CD14-positive monocyte (primary cell): ENCODE data around the gene SRSF2. TPM values are rescaled to one million over a fixed set of nuclear protein-coding genes. Genes with fewer than 3 reads are reported as not detected.
"Not testable (repeated sequence)": the region's sequence is repeated elsewhere in the genome, so short reads cannot be mapped to it uniquely, and the experiment has no call there.

Experiments
- DNase-seq, 3 donors: peaks; one replicate each; pipeline ENCODE4 v3.0.0-alpha.2; 2011 to 2022
- H2AFZ ChIP-seq: 2 replicates; pipeline ENCODE4 v1.6.0; 2012; ENCODE audit warnings: mild to moderate bottlenecking, low read depth, low read length, inconsistent platforms; ENCODE audit not compliant: insufficient read depth, poor library complexity, severe bottlenecking
- H3K27ac ChIP-seq, 2 donors: 1 replicate in 1 of 2; 2 replicates in 1 of 2; pipeline ENCODE4 v1.5.1; 2012 to 2013; ENCODE audit warnings: low read length in 2 of 2, control low read depth in 1 of 2, inconsistent platforms in 1 of 2, low read depth in 1 of 2, mild to moderate bottlenecking in 1 of 2
- H3K27me3 ChIP-seq, 2 donors: one replicate each; pipeline versions ENCODE4 v1.6.0 to v1.6.1; 2011 to 2013; ENCODE audit warnings: low read length in 2 of 2; ENCODE audit not compliant: control insufficient read depth in 2 of 2, insufficient read depth in 2 of 2
- H3K36me3 ChIP-seq, 2 donors: replicated peaks in 1 of 2; 1 replicate in 1 of 2; 2 replicates in 1 of 2; pipeline versions ENCODE4 v1.5.1 to v1.6.1; 2012 to 2013; ENCODE audit warnings: low read length in 2 of 2, control low read depth in 1 of 2, inconsistent platforms in 1 of 2, mild to moderate bottlenecking in 1 of 2; ENCODE audit not compliant: insufficient read depth in 2 of 2, control insufficient read depth in 1 of 2
- H3K4me1 ChIP-seq, 2 donors: 1 replicate in 1 of 2; 2 replicates in 1 of 2; pipeline versions ENCODE4 v1.5.1 to v1.6.1; 2012 to 2013; ENCODE audit warnings: low read length in 2 of 2, control low read depth in 1 of 2, inconsistent platforms in 1 of 2, mild to moderate bottlenecking in 1 of 2, moderate library complexity in 1 of 2; ENCODE audit not compliant: insufficient read depth in 2 of 2, control insufficient read depth in 1 of 2
- H3K4me2 ChIP-seq: replicated peaks from 2 replicates; pipeline ENCODE3; 2012; ENCODE audit warnings: low read length, moderate library complexity, mild to moderate bottlenecking; ENCODE audit not compliant: poor library complexity, severe bottlenecking; ENCODE audit errors: extremely low read depth
- H3K4me3 ChIP-seq, 3 experiments: fragments of 200-600 bp in 1 of 3; sonication (generic) in 1 of 3; replicated peaks in 1 of 3; 1 replicate in 2 of 3; 2 replicates in 1 of 3; pipeline ENCODE4 v1.5.1; 2011 to 2013; ENCODE audit warnings: low read length in 3 of 3, mild to moderate bottlenecking in 3 of 3, control low read depth in 2 of 3, low read depth in 2 of 3, inconsistent platforms in 1 of 3, moderate library complexity in 1 of 3
- H3K79me2 ChIP-seq: 2 replicates; pipeline ENCODE4 v1.6.0; 2012; ENCODE audit warnings: mild to moderate bottlenecking, control low read depth, inconsistent platforms, low read length, moderate library complexity; ENCODE audit not compliant: insufficient read depth
- H3K9ac ChIP-seq: 2 replicates; pipeline ENCODE4 v1.6.0; 2017; ENCODE audit warnings: low read length, mild to moderate bottlenecking; ENCODE audit not compliant: insufficient read depth, poor library complexity, severe bottlenecking
- H3K9me3 ChIP-seq, 2 donors: replicated peaks in 1 of 2; 1 replicate in 1 of 2; 2 replicates in 1 of 2; pipeline versions ENCODE4 v1.5.1 to v1.6.1; 2012 to 2013; ENCODE audit warnings: low read length in 2 of 2, control low read depth in 1 of 2; ENCODE audit not compliant: control insufficient read depth in 1 of 2, insufficient read depth in 1 of 2
- H4K20me1 ChIP-seq: 2 replicates; pipeline ENCODE4 v1.6.0; 2012; ENCODE audit warnings: mild to moderate bottlenecking, low read length, control low read depth, moderate library complexity; ENCODE audit not compliant: insufficient read depth
- H3K27ac Mint-ChIP-seq, 7 donors: one replicate each; pipeline ENCODE4 v1.8.0; 2020; ENCODE audit warnings: mild to moderate bottlenecking in 7 of 7, mixed read lengths in 7 of 7, moderate library complexity in 6 of 7, inconsistent platforms in 2 of 7
- H3K27me3 Mint-ChIP-seq, 3 donors: one replicate each; pipeline ENCODE4 v1.8.0; 2021 to 2022; ENCODE audit warnings: low read depth in 3 of 3, mild to moderate bottlenecking in 3 of 3, mixed read lengths in 3 of 3, moderate library complexity in 3 of 3, inconsistent platforms in 1 of 3
- H3K36me3 Mint-ChIP-seq, 2 donors: one replicate each; pipeline ENCODE4 v1.8.0; 2020; ENCODE audit warnings: mixed read lengths in 2 of 2, inconsistent platforms in 1 of 2, mild to moderate bottlenecking in 1 of 2
- H3K4me1 Mint-ChIP-seq: one replicate; pipeline ENCODE4 v1.8.0; 2020; ENCODE audit warnings: mild to moderate bottlenecking, mixed read lengths
- H3K4me3 Mint-ChIP-seq, 2 donors: one replicate each; pipeline ENCODE4 v1.8.0; 2020; ENCODE audit warnings: mild to moderate bottlenecking in 2 of 2, mixed read lengths in 2 of 2, moderate library complexity in 1 of 2
- H3K9me3 Mint-ChIP-seq, 7 donors: one replicate each; pipeline ENCODE4 v1.8.0; 2020 to 2022; ENCODE audit warnings: mixed read lengths in 7 of 7, mild to moderate bottlenecking in 6 of 7, moderate library complexity in 6 of 7, inconsistent platforms in 2 of 7
- WGBS: methylation state at CpG from one replicate; pipeline ENCODE4 v1.1.5; 2013; ENCODE audit warnings: missing lambda C conversion rate; ENCODE audit not compliant: insufficient coverage; 5-methylcytosine and 5-hydroxymethylcytosine counted together
- intact Hi-C, 2 donors: fragments of 100-400 bp; cut with micrococcal nuclease; formaldehyde crosslinking; loops; one replicate each; pipeline versions ENCODE4 v1.15.0 to v1.15.1; 2023
- polyA plus RNA-seq, 3 donors: library from polyadenylated mRNA; depleted of rRNA in 1 of 3; unstranded in 2 of 3; stranded (reverse) in 1 of 3; fragments of 300-500 nt in 2 of 3; fragments of >200 nt in 1 of 3; fragmentation: Illumina TruSeq in 2 of 3; gene quantifications; 1 replicate in 2 of 3; 2 replicates in 1 of 3; pipeline ENCODE4 v1.2.3, GENCODE V29; 2012 to 2021
- TF ChIP-seq, protein P1 (sequence below): fragments of 200-600 bp; IDR thresholded peaks from one replicate; pipeline ENCODE4 v1.8.0; 2022; ENCODE audit warnings: antibody characterized with exemption, mild to moderate bottlenecking

Gene SRSF2
- polyA plus RNA-seq, 3 donors = 124 to 386 (median 125) TPM

DNA sequence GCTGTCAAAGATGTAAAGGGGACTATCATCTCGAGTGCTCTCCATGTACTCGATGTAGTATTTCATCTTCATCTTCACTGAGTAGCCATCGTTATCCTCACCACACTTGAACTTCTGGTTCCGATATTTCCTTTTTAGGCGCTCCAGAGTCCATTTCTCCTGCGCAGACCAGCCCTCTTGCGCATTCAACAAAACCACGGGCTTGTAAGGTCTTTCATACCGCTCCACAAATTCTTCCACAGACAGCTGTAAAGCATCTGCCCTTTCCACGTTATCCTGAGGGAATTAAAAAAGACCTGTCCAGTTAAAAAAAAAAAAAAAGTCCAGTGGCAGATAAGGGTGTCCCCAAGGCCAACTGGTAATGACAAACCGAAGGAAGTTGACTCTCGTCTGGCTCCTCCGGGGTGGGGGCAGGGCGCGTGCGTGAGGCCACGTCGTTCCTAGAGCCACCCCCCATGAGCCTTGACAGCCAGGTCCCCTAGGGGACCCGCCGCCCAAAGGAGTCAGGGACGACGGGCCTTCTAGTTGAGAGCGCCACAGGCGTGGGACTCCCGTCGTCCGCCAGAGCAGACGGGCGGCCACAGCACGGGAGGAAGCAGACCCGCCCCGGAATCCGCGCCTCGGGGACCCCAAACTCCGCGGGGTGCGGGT is 11.4 kb downstream of the SRSF2 start:
- 8% methylated on average over 37 of the region's 38 CpGs for WGBS
- H3K4me1 Mint-ChIP-seq = peaks cover 37% of the 10 kb centered on the region
- H3K4me1 ChIP-seq = peaks cover 28 to 32% of the 10 kb centered on the region in 2 donors
- H3K4me3 Mint-ChIP-seq = peak overlapping the region; percentile 92 to 95
- H3K27me3 Mint-ChIP-seq = peaks cover 0 to 2% (median 0%) of the 10 kb centered on the region in 3 donors
- H3K27me3 ChIP-seq = no peaks in the 10 kb centered on the region
- H3K79me2 ChIP-seq = peaks cover 85% of the 10 kb centered on the region
- H3K4me3 ChIP-seq = peak overlapping the region; percentile 91 to 97 (median 92)
- H3K4me2 ChIP-seq = peak overlapping the region; percentile 86
- TF ChIP-seq, protein P1, sequence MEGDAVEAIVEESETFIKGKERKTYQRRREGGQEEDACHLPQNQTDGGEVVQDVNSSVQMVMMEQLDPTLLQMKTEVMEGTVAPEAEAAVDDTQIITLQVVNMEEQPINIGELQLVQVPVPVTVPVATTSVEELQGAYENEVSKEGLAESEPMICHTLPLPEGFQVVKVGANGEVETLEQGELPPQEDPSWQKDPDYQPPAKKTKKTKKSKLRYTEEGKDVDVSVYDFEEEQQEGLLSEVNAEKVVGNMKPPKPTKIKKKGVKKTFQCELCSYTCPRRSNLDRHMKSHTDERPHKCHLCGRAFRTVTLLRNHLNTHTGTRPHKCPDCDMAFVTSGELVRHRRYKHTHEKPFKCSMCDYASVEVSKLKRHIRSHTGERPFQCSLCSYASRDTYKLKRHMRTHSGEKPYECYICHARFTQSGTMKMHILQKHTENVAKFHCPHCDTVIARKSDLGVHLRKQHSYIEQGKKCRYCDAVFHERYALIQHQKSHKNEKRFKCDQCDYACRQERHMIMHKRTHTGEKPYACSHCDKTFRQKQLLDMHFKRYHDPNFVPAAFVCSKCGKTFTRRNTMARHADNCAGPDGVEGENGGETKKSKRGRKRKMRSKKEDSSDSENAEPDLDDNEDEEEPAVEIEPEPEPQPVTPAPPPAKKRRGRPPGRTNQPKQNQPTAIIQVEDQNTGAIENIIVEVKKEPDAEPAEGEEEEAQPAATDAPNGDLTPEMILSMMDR = no peak
- peak overlapping the region; percentile 94 to 98 (median 97) for H3K27ac Mint-ChIP-seq
- H3K36me3 Mint-ChIP-seq = peaks cover 47 to 65% of the 10 kb centered on the region in 2 donors
- H4K20me1 ChIP-seq = peaks cover 66% of the 10 kb centered on the region
- intact Hi-C loops = loop anchor here (1.0 to 10.0 kb wide), 4 partner anchors 9 to 53 kb away; partner anchors contain the start of gene SRSF2 (in 1 of the 2)
- peak; percentile 80 to 84 (median 83) for DNase-seq
- peak overlapping the region; percentile 38 for H2AFZ ChIP-seq
- no peaks in the 10 kb centered on the region for H3K9me3 ChIP-seq
- peak overlapping the region; percentile 98 for H3K9ac ChIP-seq
- peak overlapping the region; percentile 98 for H3K27ac ChIP-seq
- H3K36me3 ChIP-seq = peaks cover 37 to 55% of the 10 kb centered on the region in 2 donors
- peaks cover 0 to 2% (median 0%) of the 10 kb centered on the region in 7 donors for H3K9me3 Mint-ChIP-seq

- no peak overlapping the region for H3K4me3 ChIP-seq
- H3K79me2 ChIP-seq = peaks cover 67% of the 10 kb centered on the region
- WGBS = 95% methylated on average over 4 of the region's 9 CpGs
- H3K27me3 Mint-ChIP-seq = peaks cover 0 to 1% (median 0%) of the 10 kb centered on the region in 3 donors
- peaks cover 28 to 30% of the 10 kb centered on the region in 2 donors for H3K4me1 ChIP-seq
- no peak overlapping the region for H3K4me3 Mint-ChIP-seq
- no peaks in the 10 kb centered on the region for H3K27me3 ChIP-seq
- H3K27ac ChIP-seq = no peak overlapping the region
- H3K9me3 ChIP-seq = no peaks in the 10 kb centered on the region
- H3K27ac Mint-ChIP-seq = peak overlapping the region in 3 of 7 donors; percentile 4 to 97 (median 42)
- no peak for DNase-seq
- peaks cover 52 to 61% of the 10 kb centered on the region in 2 donors for H3K36me3 ChIP-seq
- intact Hi-C loops = loop anchor here in 1 of 2 donors (10.0 kb wide), 1 partner anchor 49 kb away; no protein-coding TSS in a partner anchor
- no peak overlapping the region for H3K9ac ChIP-seq
- H3K4me2 ChIP-seq = no peak overlapping the region
- H3K36me3 Mint-ChIP-seq = peaks cover 58 to 72% of the 10 kb centered on the region in 2 donors
- peaks cover 31% of the 10 kb centered on the region for H3K4me1 Mint-ChIP-seq
- H2AFZ ChIP-seq = no peak overlapping the region
- peaks cover 73% of the 10 kb centered on the region for H4K20me1 ChIP-seq
- peaks cover 0 to 2% (median 0%) of the 10 kb centered on the region in 7 donors for H3K9me3 Mint-ChIP-seq
- TF ChIP-seq, protein P1 = no peak
Measured at GRCh38 chr17:76723812-76724211, 13.3 kb downstream of the SRSF2 start.

DNA sequence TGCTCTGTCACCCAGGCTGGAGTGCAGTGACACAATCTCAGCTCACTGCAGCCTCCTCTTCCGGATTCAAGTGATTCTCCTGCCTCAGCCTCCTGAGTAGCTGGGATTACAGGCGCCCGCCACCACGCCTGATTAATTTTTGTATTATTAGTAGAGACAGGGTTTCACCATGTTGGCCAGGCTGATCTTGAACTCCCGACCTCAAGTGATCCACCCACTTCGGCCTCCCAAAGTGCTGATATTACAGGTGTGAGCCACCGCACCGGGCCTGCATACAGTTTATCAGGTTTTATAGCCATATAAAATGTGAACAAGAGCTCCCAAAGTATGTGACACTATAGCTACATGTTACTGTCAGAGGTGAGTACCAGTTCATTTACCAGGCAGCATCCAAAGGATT is 14.2 kb downstream of the SRSF2 start:
- H3K4me3 Mint-ChIP-seq = not testable (repeated sequence)
- H3K4me1 Mint-ChIP-seq = peaks cover 23% of the 10 kb centered on the region

More for the DNA sequence above, 14.2 kb downstream of the SRSF2 start:
- H3K4me3 ChIP-seq, H3K9me3 ChIP-seq, H3K27me3 ChIP-seq, H3K27ac ChIP-seq, H2AFZ ChIP-seq, H3K9ac ChIP-seq, DNase-seq, H3K9me3 Mint-ChIP-seq, H3K27me3 Mint-ChIP-seq, H3K4me2 ChIP-seq: not testable (repeated sequence)
- peak overlapping the region in 3 of 7 donors; percentile 21 to 41 (median 41) for H3K27ac Mint-ChIP-seq
- Histone ChIP-seq H3K79me2 (peaks cover 59% of the 10 kb centered on the region), H3K4me1 (peaks cover 21 to 22% of the 10 kb centered on the region in 2 donors), H4K20me1 (peaks cover 81% of the 10 kb centered on the region), H3K36me3 (peaks cover 61 to 69% of the 10 kb centered on the region in 2 donors)
- 100% methylated on average over 1 of the region's 8 CpGs for WGBS
- intact Hi-C loops = loop anchor here in 1 of 2 donors (10.0 kb wide), 1 partner anchor 48 kb away; no protein-coding TSS in a partner anchor
- peaks cover 67 to 77% of the 10 kb centered on the region in 2 donors for H3K36me3 Mint-ChIP-seq
